Measurements from ENCODE around the gene BANK1.

The BANK1 gene

GRCh38 chr4:101862595-101862994 is 72.1 kb downstream of the BANK1 start:
- H3K27ac ChIP-seq (replicated peaks), result no peak overlapping the region
- no peaks in the 10 kb centered on the region for H3K27me3 ChIP-seq (ENCODE audit: insufficient read depth, poor library complexity, severe bottlenecking)
- DNase-seq (ENCODE audit: low read depth in 1 of 2, low spot score in 1 of 2), result no peak
- H3K4me3 ChIP-seq (replicated peaks; ENCODE audit: insufficient read depth, low read length), result no peak overlapping the region
- TF ChIP-seq SPI1 (IDR thresholded peaks at IDR 0.05; ENCODE audit: borderline replicate concordance, low read depth) (no peak), POLR2AphosphoS5 (IDR thresholded peaks at IDR 0.05; ENCODE audit: low read depth) (no peak), CTCF (IDR thresholded peaks at IDR 0.05; ENCODE audit: insufficient read depth, low read length) (no peak), REST (IDR thresholded peaks at IDR 0.05; ENCODE audit: insufficient replicate concordance, low read depth) (no peak), GABPA (IDR thresholded peaks at IDR 0.05; ENCODE audit: low read depth) (no peak)

- DNase-seq (ENCODE audit: low read depth in 1 of 2, low spot score in 1 of 2), result no peak
- Histone ChIP-seq H3K27me3 (ENCODE audit: insufficient read depth, poor library complexity, severe bottlenecking) (no peaks in the 10 kb centered on the region), H3K27ac (replicated peaks) (no peak overlapping the region), H3K4me3 (replicated peaks; ENCODE audit: insufficient read depth, low read length) (no peak overlapping the region)
- TF ChIP-seq POLR2AphosphoS5 (IDR thresholded peaks at IDR 0.05; ENCODE audit: low read depth) (no peak), CTCF (IDR thresholded peaks at IDR 0.05; ENCODE audit: insufficient read depth, low read length) (no peak), GABPA (IDR thresholded peaks at IDR 0.05; ENCODE audit: low read depth) (no peak), SPI1 (IDR thresholded peaks at IDR 0.05; ENCODE audit: borderline replicate concordance, low read depth) (no peak), REST (IDR thresholded peaks at IDR 0.05; ENCODE audit: insufficient replicate concordance, low read depth) (no peak)
Observed at GRCh38 chr4:101864660-101865059, 74.1 kb downstream of the BANK1 start.

GRCh38 chr4:101865501-101866062 is 75.1 kb downstream of the BANK1 start:
- Histone ChIP-seq H3K4me3 (replicated peaks; ENCODE audit: insufficient read depth, low read length) (no peak overlapping the region), H3K27me3 (ENCODE audit: insufficient read depth, poor library complexity, severe bottlenecking) (no peaks in the 10 kb centered on the region), H3K27ac (replicated peaks) (no peak overlapping the region)
- DNase-seq (ENCODE audit: low read depth in 1 of 2, low spot score in 1 of 2), result no peak
- TF ChIP-seq GABPA (IDR thresholded peaks at IDR 0.05; ENCODE audit: low read depth), result no peak
- TF ChIP-seq REST (IDR thresholded peaks at IDR 0.05; ENCODE audit: insufficient replicate concordance, low read depth), result no peak
- no peak for TF ChIP-seq CTCF (IDR thresholded peaks at IDR 0.05; ENCODE audit: insufficient read depth, low read length)
- no peak for TF ChIP-seq POLR2AphosphoS5 (IDR thresholded peaks at IDR 0.05; ENCODE audit: low read depth)
- TF ChIP-seq SPI1 (IDR thresholded peaks at IDR 0.05; ENCODE audit: borderline replicate concordance, low read depth), result no peak

Data from HL-60 (cell line).